OCI-LY7 (cell line): ENCODE measurements around the gene DSCAM. TPM values are rescaled to one million over a fixed set of nuclear protein-coding genes. Genes with fewer than 3 reads are reported as not detected.

Experiments
- BruUV-seq: library from RNA; stranded (reverse); fragments of 400-500 nt; replicated peaks from 2 replicates; lab custom pipeline; 2021; lab: Mats Ljungman, UMichigan
- CTCF ChIA-PET: fragments of 300-600 bp; sonication (Branson Sonifier 250); formaldehyde crosslinking; loops from one replicate; lab custom pipeline; 2022; ENCODE audit warnings: antibody characterized with exemption; ENCODE audit not compliant: unreplicated experiment; lab: Charles Lee
- POLR2A ChIA-PET: fragments of 300-600 bp; sonication (Branson Sonifier 250); formaldehyde crosslinking; loops from one replicate; lab custom pipeline; 2022; ENCODE audit warnings: antibody characterized with exemption; lab: Charles Lee
- DNase-seq: peaks from one replicate; pipeline ENCODE4 v3.0.0-alpha.2; 2015; ENCODE audit warnings: low spot score
- H2AFZ ChIP-seq: fragments of 200-600 bp; sonication (generic), shearing (Covaris generic); 2 replicates; pipeline ENCODE4 v1.6.1; 2014; ENCODE audit warnings: mild to moderate bottlenecking, antibody characterized with exemption, low read length, moderate library complexity
- H3K27ac ChIP-seq: fragments of 200-600 bp; sonication (generic); 2 replicates; pipeline ENCODE4 v1.5.1; 2014; ENCODE audit warnings: mixed run types, low read depth, mild to moderate bottlenecking, moderate library complexity, low read length, inconsistent platforms; ENCODE audit not compliant: poor library complexity, severe bottlenecking
- H3K36me3 ChIP-seq: fragments of 200-600 bp; sonication (generic); 2 replicates; pipeline ENCODE4 v1.6.1; 2014; ENCODE audit warnings: mild to moderate bottlenecking, antibody characterized with exemption, low read length, moderate library complexity, mixed read lengths; ENCODE audit not compliant: insufficient read depth
- H3K4me1 ChIP-seq: fragments of 200-600 bp; sonication (generic); 2 replicates; pipeline ENCODE4 v1.5.1; 2014; ENCODE audit warnings: mild to moderate bottlenecking, low read length; ENCODE audit not compliant: insufficient read depth, poor library complexity, severe bottlenecking
- H3K4me2 ChIP-seq: fragments of 200-600 bp; sonication (generic); 2 replicates; pipeline ENCODE4 v1.6.1; 2014; ENCODE audit warnings: mild to moderate bottlenecking, low read length
- H3K4me3 ChIP-seq: fragments of 200-600 bp; sonication (generic); 2 replicates; pipeline ENCODE4 v1.5.1; 2014; ENCODE audit warnings: mild to moderate bottlenecking, low read depth, low read length; ENCODE audit not compliant: poor library complexity, severe bottlenecking
- H3K79me2 ChIP-seq: fragments of 200-600 bp; sonication (generic); 2 replicates; pipeline ENCODE4 v1.6.1; 2016; ENCODE audit warnings: low read depth, mild to moderate bottlenecking, low read length, moderate library complexity, mixed read lengths; ENCODE audit not compliant: insufficient read depth
- H3K9me2 ChIP-seq: fragments of 200-600 bp; sonication (generic); 2 replicates; pipeline ENCODE4 v1.6.1; 2016; ENCODE audit warnings: mild to moderate bottlenecking, low read length, mixed read lengths; ENCODE audit not compliant: insufficient read depth
- H3K9me3 ChIP-seq: fragments of 200-600 bp; sonication (generic); 2 replicates; pipeline ENCODE4 v1.6.1; 2014; ENCODE audit warnings: mild to moderate bottlenecking, mixed run types, low read length, mixed read lengths
- H4K20me1 ChIP-seq: fragments of 200-600 bp; sonication (generic); 2 replicates; pipeline ENCODE4 v1.6.1; 2014; ENCODE audit warnings: mild to moderate bottlenecking, antibody characterized with exemption, low read length, moderate library complexity, mixed read lengths; ENCODE audit not compliant: insufficient read depth
- EZH2phosphoT487 ChIP-seq: fragments of 200-600 bp; sonication (generic); IDR thresholded peaks from 2 replicates; pipeline ENCODE4 v1.6.1; 2018; ENCODE audit warnings: low read depth, borderline replicate concordance, mild to moderate bottlenecking, mixed run types, antibody characterized with exemption, low read length, moderate library complexity, mixed read lengths
- intact Hi-C: fragments of 100-400 bp; cut with micrococcal nuclease; formaldehyde crosslinking; loops from one replicate; pipeline ENCODE4 v1.10.0; 2022; ENCODE audit not compliant: unreplicated experiment
- total RNA-seq, 2 experiments: library from RNA; depleted of rRNA in 1 of 2; stranded (reverse); fragments of >200 nt in 1 of 2; shearing (Covaris generic) in 1 of 2; gene quantifications; 2 replicates each; pipeline ENCODE4 v1.2.3, GENCODE V29; 2014 to 2022
- TF ChIP-seq, protein P1 (sequence below): fragments of 200-600 bp; sonication (generic); conservative IDR thresholded peaks from 2 replicates; pipeline ENCODE4 v1.5.1; 2014; ENCODE audit warnings: mild to moderate bottlenecking, antibody characterized with exemption, low read length, moderate library complexity, mixed read lengths

Gene DSCAM
- total RNA-seq, 2 experiments from 2014 or later = not detected

DNA sequence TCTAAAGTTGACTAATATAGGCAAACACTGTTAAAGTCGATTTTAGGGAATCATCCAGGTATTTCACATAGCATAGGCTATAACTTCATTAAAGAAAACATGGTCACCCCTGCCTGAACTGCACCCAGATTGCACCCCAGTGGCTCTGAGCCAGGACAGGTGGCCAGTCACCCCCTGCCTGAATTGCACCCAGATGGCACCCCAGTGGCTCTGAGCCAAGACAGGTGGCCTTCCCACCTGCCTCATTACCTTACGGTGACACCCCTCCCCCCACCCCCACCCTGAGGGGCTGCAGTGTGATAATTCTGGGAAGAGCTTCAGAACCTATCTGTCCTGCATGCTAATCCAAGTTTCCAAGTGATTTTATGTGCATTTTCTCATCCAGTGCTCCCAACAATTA is 78.9 kb downstream of the DSCAM start:
- no peak overlapping the region for H2AFZ ChIP-seq
- no peaks in the 10 kb centered on the region for H3K36me3 ChIP-seq
- no peaks in the 10 kb centered on the region for H3K9me2 ChIP-seq
- ChIA-PET CTCF (no interaction called here), POLR2A (interaction anchor here (0.6 kb wide), 1 partner anchor 72 kb away, joined by 3 read pairs; no protein-coding TSS in a partner anchor)
- no TSS peak for BruUV-seq
- TF ChIP-seq EZH2phosphoT487 = no peak
- TF ChIP-seq, protein P1, sequence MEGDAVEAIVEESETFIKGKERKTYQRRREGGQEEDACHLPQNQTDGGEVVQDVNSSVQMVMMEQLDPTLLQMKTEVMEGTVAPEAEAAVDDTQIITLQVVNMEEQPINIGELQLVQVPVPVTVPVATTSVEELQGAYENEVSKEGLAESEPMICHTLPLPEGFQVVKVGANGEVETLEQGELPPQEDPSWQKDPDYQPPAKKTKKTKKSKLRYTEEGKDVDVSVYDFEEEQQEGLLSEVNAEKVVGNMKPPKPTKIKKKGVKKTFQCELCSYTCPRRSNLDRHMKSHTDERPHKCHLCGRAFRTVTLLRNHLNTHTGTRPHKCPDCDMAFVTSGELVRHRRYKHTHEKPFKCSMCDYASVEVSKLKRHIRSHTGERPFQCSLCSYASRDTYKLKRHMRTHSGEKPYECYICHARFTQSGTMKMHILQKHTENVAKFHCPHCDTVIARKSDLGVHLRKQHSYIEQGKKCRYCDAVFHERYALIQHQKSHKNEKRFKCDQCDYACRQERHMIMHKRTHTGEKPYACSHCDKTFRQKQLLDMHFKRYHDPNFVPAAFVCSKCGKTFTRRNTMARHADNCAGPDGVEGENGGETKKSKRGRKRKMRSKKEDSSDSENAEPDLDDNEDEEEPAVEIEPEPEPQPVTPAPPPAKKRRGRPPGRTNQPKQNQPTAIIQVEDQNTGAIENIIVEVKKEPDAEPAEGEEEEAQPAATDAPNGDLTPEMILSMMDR = no peak
- intact Hi-C loops = no loop called here
- DNase-seq = no peak
- no peaks in the 10 kb centered on the region for H3K4me1 ChIP-seq
- no peak overlapping the region for H3K4me3 ChIP-seq
- H3K4me2 ChIP-seq = no peak overlapping the region
- no peak overlapping the region for H3K27ac ChIP-seq
- H3K9me3 ChIP-seq = no peaks in the 10 kb centered on the region
- no peaks in the 10 kb centered on the region for H4K20me1 ChIP-seq
- no peaks in the 10 kb centered on the region for H3K79me2 ChIP-seq

DNA sequence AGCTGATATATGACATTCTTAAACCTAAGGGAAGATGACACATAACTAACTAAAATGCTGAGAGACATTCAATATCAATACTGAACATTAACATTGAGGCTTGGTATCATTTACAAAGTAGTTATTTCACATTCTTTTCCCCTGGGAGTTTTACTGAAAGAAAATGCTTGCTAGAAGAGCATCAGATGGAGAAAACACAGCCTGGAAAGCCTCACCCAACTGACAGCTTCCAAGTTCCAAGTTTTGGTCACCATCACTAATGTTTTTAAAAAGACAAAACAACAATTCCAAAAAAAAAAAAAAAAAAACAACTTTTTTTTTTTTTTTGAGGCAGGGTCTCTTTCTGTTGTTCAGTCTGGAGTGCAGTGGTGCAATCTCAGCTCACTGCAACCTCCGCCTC is 80.6 kb downstream of the DSCAM start:
- Histone ChIP-seq H3K4me1 (no peaks in the 10 kb centered on the region), H3K36me3 (no peaks in the 10 kb centered on the region), H2AFZ (no peak overlapping the region), H3K27ac (no peak overlapping the region), H4K20me1 (no peaks in the 10 kb centered on the region), H3K9me3 (no peaks in the 10 kb centered on the region), H3K79me2 (no peaks in the 10 kb centered on the region), H3K4me3 (no peak overlapping the region), H3K9me2 (no peaks in the 10 kb centered on the region), H3K4me2 (no peak overlapping the region)
- ChIA-PET POLR2A (no interaction called here), CTCF (no interaction called here)
- DNase-seq = no peak
- intact Hi-C loops = no loop called here
- no TSS peak for BruUV-seq
- no peak for TF ChIP-seq EZH2phosphoT487
- TF ChIP-seq, protein P1 = no peak

DNA sequence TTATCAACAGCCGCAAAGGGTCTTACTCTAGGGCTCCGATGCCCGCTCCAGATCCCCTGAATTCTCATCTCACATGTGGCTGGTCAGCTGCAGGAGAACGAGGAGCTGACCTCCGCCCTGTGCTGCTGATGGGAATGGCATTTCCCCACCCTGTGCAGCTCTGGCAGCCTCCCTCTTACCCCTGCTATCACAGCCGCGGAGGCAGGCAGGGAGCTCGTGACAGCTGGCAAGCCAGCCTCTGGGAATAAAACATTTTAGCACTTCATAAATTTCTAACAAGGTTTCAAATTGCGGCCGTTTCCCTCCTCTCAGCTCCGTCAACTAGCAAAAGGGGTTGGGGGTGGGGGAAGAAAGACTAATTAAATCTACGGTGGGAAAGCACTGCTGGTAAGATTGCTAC is 81.1 kb downstream of the DSCAM start:
- H3K4me1 ChIP-seq = no peaks in the 10 kb centered on the region
- no peak overlapping the region for H3K27ac ChIP-seq
- H3K4me2 ChIP-seq = no peak overlapping the region
- TF ChIP-seq, protein P1 = no peak
- TF ChIP-seq EZH2phosphoT487 = no peak
- POLR2A ChIA-PET = no interaction called here
- CTCF ChIA-PET = no interaction called here
- no peak overlapping the region for H2AFZ ChIP-seq
- H3K9me3 ChIP-seq = no peaks in the 10 kb centered on the region
- H3K9me2 ChIP-seq = no peaks in the 10 kb centered on the region
- BruUV-seq = no TSS peak
- intact Hi-C loops = no loop called here
- no peaks in the 10 kb centered on the region for H3K79me2 ChIP-seq
- H3K4me3 ChIP-seq = no peak overlapping the region
- DNase-seq = no peak
- H3K36me3 ChIP-seq = no peaks in the 10 kb centered on the region
- no peaks in the 10 kb centered on the region for H4K20me1 ChIP-seq
